Measurements from ENCODE around the gene ATRNL1. TPM values are rescaled to one million over a fixed set of nuclear protein-coding genes. Genes with fewer than 3 reads are reported as not detected.

The ATRNL1 gene
- total RNA-seq, 4 donors from 2014 or later = 0.34 to 1.1 (median 0.55) TPM

- DNase-seq (ENCODE audit: low spot score in 2 of 2) = no peak
- WGBS, 2 donors = 82 to 89% methylated on average over 6 of the region's 6 CpGs
- intact Hi-C loops (cut with DNase I; ENCODE audit: low total_unique reads) = no loop called here
- TF ChIP-seq CTCF (IDR thresholded peaks at IDR 0.05) (no peak), POLR2A (IDR thresholded peaks at IDR 0.05) (no peak)
- H3K4me3 ChIP-seq (ENCODE audit: low read depth, poor library complexity, severe bottlenecking) = no peak overlapping the region
Observed at GRCh38 chr10:115971921-115972320, 878.8 kb downstream of the ATRNL1 start.

- WGBS, 2 donors = 91 to 95% methylated on average over 11 of the region's 11 CpGs
- intact Hi-C loops (cut with DNase I; ENCODE audit: low total_unique reads) = no loop called here
Observed at GRCh38 chr10:115972426-115972825, 879.3 kb downstream of the ATRNL1 start.

GRCh38 chr10:115974351-115974750, 881.2 kb downstream of the ATRNL1 start:
- 91 to 93% methylated on average over 4 of the region's 4 CpGs for WGBS, 2 donors
- intact Hi-C loops (cut with DNase I; ENCODE audit: low total_unique reads) = no loop called here
- no peak for TF ChIP-seq POLR2A (IDR thresholded peaks at IDR 0.05)
- DNase-seq (ENCODE audit: low spot score in 2 of 2) = no peak
- H3K4me3 ChIP-seq (ENCODE audit: low read depth, poor library complexity, severe bottlenecking) = no peak overlapping the region

More at GRCh38 chr10:115972426-115972825, 879.3 kb downstream of the ATRNL1 start:
- no peak for DNase-seq (ENCODE audit: low spot score in 2 of 2)
- H3K4me3 ChIP-seq (ENCODE audit: low read depth, poor library complexity, severe bottlenecking) = no peak overlapping the region
- TF ChIP-seq POLR2A (IDR thresholded peaks at IDR 0.05) (no peak), CTCF (IDR thresholded peaks at IDR 0.05) (no peak)

GRCh38 chr10:115974816-115975430, 881.8 kb downstream of the ATRNL1 start:
- TF ChIP-seq CTCF (IDR thresholded peaks at IDR 0.05) (no peak), POLR2A (IDR thresholded peaks at IDR 0.05) (no peak)
- no peak overlapping the region for H3K4me3 ChIP-seq (ENCODE audit: low read depth, poor library complexity, severe bottlenecking)
- no peak for DNase-seq (ENCODE audit: low spot score in 2 of 2)
- 79 to 85% methylated on average over 9 of the region's 9 CpGs for WGBS, 2 donors
- intact Hi-C loops (cut with DNase I; ENCODE audit: low total_unique reads) = no loop called here

GRCh38 chr10:115975506-115975905, 882.3 kb downstream of the ATRNL1 start:
- intact Hi-C loops (cut with DNase I; ENCODE audit: low total_unique reads) = no loop called here
- WGBS, 2 donors = 84 to 89% methylated on average over 4 of the region's 4 CpGs
- H3K4me3 ChIP-seq (ENCODE audit: low read depth, poor library complexity, severe bottlenecking) = no peak overlapping the region
- TF ChIP-seq POLR2A (IDR thresholded peaks at IDR 0.05) = no peak
- no peak for TF ChIP-seq CTCF (IDR thresholded peaks at IDR 0.05)
- DNase-seq (ENCODE audit: low spot score in 2 of 2) = no peak

GRCh38 chr10:115976342-115976741, 883.2 kb downstream of the ATRNL1 start:
- no peak for DNase-seq (ENCODE audit: low spot score in 2 of 2)
- WGBS, 2 donors = 69 to 72% methylated on average over 5 of the region's 5 CpGs
- no peak overlapping the region for H3K4me3 ChIP-seq (ENCODE audit: low read depth, poor library complexity, severe bottlenecking)
- intact Hi-C loops (cut with DNase I; ENCODE audit: low total_unique reads) = no loop called here
- TF ChIP-seq POLR2A (IDR thresholded peaks at IDR 0.05) (no peak), CTCF (IDR thresholded peaks at IDR 0.05) (no peak)
